HG03135 (cell line): ENCODE data around the gene DOP1A.
A peak's percentile ranks its signal among the peaks of the same experiment; 100 is the strongest.
"Not testable (repeated sequence)": the region's sequence is repeated elsewhere in the genome, so short reads cannot be mapped to it uniquely, and the experiment has no call there.

Experiments
- ATAC-seq: cut with Tn5 transposase; IDR thresholded peaks from one replicate; pipeline ENCODE4 v1.9.1; 2021; ENCODE audit warnings: mild to moderate bottlenecking, moderate library complexity; ENCODE audit not compliant: unreplicated experiment

Gene DOP1A

GRCh38 chr6:83138118-83138722, 70.7 kb downstream of the DOP1A start:
- no peak for ATAC-seq

DNA sequence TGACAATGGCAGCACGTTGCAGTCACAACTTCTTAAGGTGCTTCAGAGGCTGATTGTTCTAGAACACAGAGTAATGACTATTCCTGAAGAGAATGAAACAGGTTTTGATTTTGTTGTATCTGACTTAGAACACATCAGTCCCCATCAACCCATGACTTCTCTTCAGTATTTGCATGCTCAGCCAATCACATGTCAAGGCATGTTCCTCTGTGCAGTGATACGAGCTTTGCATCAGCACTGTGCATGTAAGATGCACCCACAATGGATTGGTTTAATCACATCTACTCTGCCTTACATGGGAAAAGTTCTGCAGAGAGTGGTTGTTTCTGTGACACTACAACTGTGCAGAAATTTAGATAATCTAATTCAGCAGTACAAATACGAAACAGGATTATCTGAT, 71.3 kb downstream of the DOP1A start:
- no peak for ATAC-seq

DNA sequence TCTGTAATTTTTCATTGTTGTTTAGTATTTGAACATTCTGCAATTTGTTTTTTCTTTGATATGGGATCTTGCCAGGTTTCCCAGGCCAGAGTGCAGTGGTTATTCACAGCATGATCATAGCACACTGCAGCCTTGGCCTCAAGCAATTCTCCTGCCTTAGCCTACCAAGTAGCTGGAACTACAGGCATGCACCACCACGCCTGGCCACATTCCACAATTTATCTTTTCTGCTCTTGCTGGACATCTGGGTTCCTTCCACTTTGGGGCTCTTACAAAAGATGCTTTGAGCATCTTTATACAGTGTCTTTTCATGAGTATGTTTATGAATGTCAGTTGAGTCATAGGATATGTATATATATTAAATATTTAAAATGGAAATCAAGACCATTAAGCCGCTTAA, 83.6 kb downstream of the DOP1A start:
- ATAC-seq: no peak

GRCh38 chr6:83152913-83153312, 85.4 kb downstream of the DOP1A start:
- ATAC-seq: no peak

DNA sequence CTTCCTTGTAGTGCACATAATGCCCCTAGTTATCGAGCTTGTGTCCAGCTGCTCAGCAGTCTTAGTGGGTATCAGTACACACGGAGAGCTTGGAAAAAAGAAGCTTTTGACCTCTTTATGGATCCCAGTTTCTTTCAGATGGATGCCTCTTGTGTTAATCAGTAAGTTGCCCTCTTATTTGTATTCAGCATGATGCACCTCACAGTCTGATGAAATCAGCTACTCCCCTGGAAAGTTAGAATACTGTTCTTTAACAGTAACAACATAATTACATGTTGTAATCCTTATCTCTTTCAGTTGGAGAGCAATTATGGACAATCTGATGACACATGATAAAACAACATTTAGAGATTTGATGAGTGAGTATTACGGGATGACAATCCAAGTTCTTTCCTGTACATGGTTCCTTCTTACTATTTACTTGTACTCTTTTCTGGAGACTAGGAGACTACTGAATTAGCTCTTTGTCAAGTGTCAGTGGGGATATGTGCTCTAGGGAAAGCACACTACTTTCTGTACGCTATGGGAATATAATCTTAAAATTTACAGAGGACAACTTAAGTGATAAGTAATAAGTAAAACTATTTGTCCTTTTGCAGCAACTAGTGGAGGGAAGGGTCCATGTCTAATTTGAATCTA, 86.5 kb downstream of the DOP1A start:
- ATAC-seq: no peak

- ATAC-seq: no peak
Measured at GRCh38 chr6:83155794-83156193, 88.3 kb downstream of the DOP1A start.

- no peak for ATAC-seq
Measured at GRCh38 chr6:83160167-83160566, 92.7 kb downstream of the DOP1A start.

DNA sequence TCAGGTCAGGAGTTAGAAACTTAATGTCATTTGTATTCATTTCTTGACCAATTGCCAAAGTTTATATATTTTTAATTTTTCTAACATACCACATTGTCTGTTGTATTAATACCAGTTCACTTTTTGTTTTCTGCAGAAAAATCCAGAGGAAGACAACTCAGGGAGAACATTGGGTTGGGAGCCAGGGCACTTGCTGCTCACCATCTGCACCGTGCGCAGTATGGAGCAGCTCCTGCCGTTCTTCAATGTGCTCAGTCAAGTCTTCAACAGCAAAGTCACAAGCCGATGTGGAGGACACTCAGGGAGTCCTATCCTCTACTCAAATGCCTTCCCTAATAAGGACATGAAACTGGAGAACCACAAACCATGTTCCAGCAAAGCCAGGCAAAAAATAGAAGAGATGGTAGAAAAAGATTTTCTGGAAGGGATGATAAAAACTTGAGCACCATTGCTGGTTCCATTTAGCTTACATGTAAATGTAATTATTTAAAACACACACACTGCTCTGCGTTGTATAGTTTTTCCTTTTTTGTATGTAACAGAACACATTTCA, 100.3 kb downstream of the DOP1A start:
- ATAC-seq: no peak

- no peak for ATAC-seq
Measured at GRCh38 chr6:83168556-83168955, 101.1 kb downstream of the DOP1A start.

- no peak for ATAC-seq
Measured at GRCh38 chr6:83169106-83169505, 101.6 kb downstream of the DOP1A start.

GRCh38 chr6:83169511-83169910, 102.0 kb downstream of the DOP1A start:
- no peak for ATAC-seq

DNA sequence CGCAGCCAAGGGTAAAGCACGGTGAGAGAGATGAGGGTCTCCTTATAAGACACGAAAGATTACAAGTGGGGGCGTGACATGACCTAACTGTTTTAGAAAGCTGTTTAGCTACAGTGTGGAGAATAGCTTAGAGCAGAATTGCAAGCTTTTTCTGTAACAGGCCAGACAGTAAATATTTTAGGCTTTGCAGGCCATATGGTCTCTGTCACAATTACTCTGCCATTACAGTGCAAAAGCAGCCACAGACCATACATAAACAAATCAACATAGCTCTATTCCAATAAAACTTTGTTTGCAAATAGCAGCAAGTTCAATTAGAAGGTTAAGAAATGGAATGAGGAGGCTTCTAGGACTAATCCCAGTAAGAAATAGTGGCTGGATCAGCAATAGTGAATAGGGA, 108.8 kb downstream of the DOP1A start:
- no peak for ATAC-seq

- ATAC-seq: no peak
Measured at GRCh38 chr6:83180426-83180950, 113.0 kb downstream of the DOP1A start.

DNA sequence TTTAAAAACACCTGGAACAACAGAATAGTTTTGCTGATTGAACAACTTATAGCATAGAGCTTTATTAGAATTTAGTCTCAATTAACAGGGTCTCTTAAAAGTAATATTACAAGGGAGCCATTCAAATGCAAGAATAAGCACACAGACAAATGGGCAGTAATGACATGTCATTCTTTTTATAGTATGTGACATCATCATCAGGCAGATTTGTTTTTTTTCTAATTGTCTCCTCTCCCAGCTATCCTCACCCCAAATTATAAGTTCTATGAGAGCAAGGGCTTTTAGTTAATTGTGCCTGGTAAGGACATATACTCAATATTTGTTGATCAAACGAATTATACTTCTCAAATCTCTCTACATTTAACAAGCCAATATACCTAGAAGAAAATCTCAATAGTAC, 114.6 kb downstream of the DOP1A start:
- ATAC-seq: no peak

DNA sequence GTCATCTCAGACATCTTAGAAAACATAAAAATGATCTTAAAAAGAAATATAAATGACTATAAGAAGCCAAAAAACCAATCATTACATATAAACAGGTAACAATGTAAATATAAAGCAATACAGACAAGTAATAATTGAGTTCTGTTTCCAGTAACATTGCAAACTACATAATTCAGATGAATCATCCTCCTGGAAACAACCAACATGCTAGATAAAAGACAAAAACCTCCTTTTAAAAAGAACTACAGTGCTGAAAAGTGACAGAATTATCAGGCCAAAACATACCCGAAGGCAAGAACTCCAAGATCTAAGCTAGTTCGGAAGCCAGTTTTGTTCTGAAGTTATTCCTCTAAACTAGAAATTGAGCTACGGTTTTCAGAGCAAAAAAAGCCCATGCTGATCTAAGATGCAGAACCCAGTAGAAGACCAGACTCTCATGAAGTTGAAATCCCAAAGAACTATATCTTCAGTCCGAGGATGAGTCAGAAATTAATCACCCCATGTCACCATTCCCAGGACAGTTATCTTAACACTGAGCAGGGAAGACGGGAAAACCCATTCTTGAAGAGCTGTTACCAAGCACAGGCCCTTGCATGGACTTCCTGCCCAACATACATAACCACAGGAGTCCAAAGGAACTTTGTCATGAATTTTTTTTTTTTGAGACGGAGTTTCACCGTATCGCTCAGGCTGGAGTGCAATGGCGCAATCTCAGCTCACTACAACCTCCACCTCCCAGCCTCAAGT, 115.8 kb downstream of the DOP1A start:
- no peak for ATAC-seq

DNA sequence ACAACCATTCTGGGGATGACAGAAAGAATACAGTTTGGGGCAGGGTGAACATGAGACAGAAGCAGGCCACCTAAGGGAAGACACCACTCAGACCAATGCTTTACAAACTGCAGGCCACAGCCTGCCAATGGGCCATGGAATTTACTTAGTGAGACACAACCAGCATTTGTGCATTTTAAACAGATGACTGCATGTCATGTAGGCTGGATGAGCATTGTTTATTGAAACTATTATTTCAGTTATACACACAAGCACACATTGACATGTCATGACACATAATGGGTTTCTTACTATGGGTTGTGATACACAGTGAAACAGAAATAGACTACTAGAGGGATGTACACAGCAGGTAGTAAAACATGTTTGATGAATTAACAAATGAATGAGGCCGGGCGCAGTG, 117.6 kb downstream of the DOP1A start:
- ATAC-seq: no peak

GRCh38 chr6:83188501-83188900, 121.0 kb downstream of the DOP1A start:
- ATAC-seq: no peak

DNA sequence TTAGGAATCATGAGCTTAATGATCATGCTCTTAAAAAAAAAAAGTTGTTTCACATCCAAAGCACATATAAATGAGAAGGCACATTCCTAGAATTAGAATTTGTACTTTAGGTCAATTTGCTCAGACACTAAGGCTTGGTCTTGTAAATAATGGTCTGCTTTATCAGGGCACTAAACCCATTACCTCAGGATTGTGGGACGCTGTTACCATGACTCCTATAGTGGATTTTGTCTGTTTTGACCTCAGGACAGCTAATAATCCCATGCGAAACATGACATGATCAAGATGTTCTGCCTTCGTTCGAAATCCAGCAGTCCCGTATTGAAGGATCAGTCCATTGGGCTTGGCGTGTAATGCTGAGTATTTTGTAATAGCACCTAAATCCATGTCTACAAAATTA, 123.2 kb downstream of the DOP1A start:
- ATAC-seq: no peak

DNA sequence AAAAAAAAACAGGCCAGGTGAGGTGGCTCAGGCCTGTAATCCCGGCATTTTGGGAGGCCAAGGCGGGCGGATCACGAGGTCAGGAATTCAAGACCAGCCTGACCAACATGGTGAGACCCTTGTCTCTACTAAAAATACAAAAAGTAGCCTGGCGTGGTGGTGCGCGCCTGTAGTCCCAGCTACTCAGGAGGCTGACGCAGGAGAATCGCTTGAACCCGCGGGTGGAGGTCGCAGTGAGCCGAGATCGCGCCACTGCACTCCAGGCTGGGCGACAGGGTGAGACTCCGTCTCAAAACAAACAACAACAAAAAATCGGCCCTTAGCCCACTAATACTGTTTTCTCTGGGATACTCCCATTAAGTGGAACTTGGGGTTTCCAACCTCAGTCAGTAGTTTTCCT, 124.5 kb downstream of the DOP1A start:
- ATAC-seq: not testable (repeated sequence)

DNA sequence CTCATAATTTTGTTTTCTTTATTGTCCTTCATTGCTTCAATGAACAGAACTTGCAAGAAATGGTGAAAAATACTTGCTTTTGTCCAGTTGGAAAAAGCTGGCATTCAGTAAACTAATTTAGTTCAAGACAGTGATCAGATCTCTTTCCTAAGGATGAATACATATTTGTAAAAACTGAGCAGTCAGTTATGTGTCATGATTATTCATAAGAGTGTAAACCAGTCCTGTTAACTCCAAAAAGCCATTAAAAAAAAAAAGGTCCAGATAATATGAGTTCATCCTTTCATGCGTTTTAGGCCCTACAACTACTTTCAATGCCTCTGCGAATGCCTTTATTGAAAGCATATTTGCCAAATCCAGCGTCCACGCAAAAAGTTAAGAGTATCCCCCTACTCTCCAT, 125.0 kb downstream of the DOP1A start:
- no peak for ATAC-seq

GRCh38 chr6:83192871-83193746, 125.6 kb downstream of the DOP1A start, which contains the start of the genes PGM3 and RWDD2A:
Gene PGM3, minus strand, starts transcription at chr6:83193265. Its CDS starts 2,253 bp downstream, at chr6:83191012.
Gene RWDD2A, plus strand, starts transcription at chr6:83193357. Its CDS starts 1,095 bp downstream, at chr6:83194452.
- peak; percentile 98 for ATAC-seq
